H4 (cell line): ENCODE measurements around the gene TEAD1. TPM values are rescaled to one million over a fixed set of nuclear protein-coding genes. Genes with fewer than 3 reads are reported as not detected.

Experiments
- DNase-seq: peaks from one replicate; pipeline ENCODE4 v3.0.0-alpha.2; 2015; ENCODE audit warnings: low spot score
- total RNA-seq: library from RNA; depleted of rRNA; stranded (reverse); fragments of >200 nt; shearing (Covaris generic); gene quantifications from 2 replicates; pipeline ENCODE4 v1.2.3, GENCODE V29; 2014

Gene TEAD1
- total RNA-seq, 1 experiment from 2014 or later = 42.3 TPM

DNA sequence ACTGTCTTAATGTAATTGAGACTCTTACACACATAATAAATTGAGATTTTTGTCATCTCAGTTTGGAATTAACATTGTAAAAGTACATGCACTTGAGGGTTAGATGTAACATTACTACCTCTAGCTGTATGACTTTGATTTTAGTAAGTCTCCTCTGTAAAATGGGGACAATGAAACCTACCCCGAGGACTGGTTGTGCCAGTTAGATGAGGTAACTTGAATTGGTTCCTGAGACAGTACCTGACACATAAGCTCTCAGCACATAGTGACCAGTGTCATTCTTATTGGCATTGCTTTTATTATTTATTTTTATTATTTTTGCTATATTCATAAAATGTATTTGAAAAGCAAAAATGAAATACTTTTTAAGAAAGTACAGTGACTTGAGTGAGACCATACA lies 114.8 kb downstream of the TEAD1 start:
- DNase-seq = no peak

DNA sequence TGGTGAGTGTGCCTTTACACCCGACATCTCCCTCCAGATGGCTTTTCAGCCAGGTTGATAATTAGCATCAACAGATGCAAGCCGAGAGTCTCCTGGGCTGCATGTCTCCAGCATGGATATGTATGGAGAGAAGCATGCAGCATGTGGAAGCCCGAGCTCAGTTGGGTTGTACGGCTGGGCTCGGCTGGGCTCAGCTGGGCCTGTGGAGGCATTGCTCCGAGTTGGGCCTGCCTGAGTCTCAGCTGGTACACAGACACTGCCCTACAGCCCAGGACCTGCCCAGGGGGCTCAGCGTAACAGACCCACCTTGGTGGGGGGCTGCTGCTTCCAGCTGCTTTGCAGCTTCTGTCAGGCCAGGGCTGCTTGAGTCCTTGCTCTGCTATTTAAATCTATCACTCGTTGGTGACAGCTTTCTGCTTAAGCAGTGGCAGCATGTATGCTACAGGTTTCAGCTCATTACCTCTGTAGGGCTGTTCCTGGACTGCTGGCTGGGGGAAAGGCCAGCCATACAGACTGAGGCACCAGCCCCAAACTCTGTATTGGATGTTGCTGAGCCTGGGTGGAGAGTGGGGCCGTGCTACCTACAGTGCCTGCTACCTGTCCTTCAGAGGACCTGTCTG lies 115.5 kb downstream of the TEAD1 start:
- no peak for DNase-seq

DNA sequence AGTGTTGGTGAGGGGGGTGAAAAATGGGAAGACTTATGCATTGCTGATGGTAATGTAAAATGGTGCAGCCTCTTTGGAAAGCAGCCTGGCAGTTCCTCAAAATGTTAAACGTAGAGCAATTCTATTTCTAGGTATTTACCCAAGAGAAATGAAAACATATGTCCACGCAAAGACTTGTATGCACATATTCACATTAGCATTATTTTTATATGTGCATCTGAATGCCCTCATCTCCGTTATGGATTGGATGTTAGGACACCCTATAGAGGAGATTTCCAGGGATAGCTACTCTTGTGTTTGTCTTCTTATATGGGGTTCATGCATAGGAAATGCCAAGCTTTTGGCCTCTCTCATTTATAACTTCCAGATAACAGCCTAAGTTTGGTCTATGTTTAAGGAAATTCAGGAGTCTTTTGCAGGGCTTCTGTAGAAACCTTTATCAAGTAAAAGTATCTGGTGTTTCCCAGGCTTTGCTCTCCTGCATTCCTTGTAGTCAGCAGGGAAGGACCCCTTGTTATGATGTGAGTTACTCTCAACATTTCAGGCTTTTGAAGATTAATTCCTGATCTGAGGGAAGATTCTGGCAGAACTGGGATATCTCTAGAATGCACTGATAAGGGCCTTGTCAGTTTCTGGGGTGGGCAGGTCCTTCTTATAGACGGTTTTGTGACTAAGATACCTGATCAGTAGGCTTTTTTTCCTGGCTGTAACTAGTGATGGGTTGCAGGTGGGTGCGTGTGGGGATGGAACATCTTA lies 116.8 kb downstream of the TEAD1 start:
- DNase-seq = no peak

DNA sequence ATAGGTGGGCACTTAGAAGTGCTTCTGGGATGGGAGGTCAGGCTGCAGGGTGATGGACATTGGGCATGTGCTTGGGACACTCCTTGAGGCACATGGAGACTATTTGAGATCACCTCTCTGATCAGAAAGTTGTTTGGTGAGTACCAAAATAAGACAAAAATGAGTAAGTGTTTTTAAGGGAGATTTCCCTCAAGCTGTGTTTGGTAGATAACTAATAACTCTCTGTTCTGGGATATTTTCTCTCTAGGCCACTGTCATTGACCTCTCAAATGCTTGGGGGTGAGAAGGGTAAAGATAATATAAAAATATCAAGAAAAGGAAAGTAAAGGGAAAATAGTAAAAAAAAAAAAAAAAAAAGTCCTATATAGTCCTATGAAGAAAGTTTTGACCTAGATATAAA lies 117.8 kb downstream of the TEAD1 start:
- DNase-seq = no peak

DNA sequence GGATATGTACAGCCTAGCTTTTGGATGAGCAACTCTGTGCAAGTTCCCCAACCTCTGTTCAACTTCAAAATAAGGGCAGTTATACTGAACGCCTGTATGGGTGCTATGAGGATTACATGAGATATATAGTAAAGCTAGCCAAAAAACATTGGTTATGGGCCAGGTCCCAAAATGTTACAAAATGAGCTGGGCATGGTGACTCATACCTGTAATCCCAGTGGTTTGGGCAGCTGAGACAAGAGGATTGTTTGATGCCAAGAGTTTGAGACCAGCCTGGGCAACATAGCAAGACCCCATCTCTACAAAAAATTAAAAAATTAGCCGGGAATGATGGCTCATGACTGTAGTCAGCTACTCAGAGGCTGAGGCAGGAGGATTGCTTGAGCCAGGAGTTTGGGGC lies 118.4 kb downstream of the TEAD1 start:
- peak; percentile 56 for DNase-seq

DNA sequence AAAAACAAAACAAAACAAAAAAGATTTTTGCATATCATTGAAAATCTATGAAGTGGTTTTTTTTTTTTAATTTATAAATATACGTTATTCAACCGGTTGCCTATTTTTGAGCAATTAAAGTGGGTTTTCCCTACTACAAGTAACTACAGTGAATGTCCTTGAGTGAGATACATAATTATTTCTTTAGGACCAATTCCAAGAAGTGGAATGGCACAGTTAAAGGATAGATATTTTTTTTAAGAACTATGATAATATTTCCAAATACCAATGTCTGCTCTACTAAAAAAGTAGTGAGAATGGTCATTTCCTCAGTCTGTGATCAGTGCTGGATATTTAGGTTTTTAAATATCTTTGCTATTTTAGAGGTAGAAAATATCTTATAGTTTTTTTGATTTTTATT lies 118.8 kb downstream of the TEAD1 start:
- DNase-seq = no peak

DNA sequence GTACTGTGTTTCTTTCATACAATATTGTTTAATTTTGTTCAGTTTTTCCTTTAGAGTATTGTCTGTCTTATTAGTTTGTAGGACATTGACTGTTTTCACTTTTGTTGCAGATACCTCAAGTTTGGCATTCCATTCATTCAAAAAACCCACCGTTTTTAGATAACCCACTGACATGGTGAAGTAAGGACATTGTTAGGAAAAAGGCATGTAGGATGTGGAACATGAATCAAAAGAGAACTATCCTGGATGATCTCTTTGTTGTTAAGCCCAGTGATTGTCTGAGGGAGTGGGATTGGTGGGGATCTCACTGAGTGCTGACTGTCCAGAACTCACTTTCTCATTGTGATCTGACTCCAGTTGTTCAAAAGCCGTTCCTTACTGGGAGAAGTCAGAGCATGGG lies 119.3 kb downstream of the TEAD1 start:
- no peak for DNase-seq

DNA sequence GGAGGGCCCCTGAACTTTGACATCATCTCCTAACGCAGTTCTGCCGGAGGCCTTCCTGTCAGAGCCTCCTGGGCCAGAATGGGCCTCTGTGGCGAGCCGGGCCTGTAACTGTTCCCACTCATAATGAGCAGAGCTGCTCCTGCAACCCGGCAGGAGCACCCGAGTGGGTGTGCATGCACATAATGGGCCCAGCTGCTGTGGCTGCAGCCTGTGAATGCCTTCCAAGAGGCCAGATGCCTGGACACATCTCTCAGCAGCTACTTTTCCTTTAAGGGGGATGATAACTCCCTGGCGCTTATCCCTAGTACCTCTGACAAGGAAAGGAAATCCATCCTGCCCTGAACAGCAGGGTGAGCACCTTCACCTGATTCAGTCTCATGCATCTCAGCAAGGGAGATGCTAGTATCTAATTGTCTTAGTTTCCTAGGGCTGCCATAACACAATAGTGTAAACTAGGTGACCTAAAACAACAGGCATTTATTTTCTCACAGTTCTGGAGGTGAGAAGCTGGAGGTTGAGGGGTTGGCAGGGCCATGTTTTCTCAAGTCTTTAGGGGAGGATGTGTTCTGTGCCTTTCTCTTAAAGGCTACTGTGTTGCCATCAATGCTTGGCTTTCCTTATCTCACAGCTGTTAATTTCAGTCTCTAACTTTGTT lies 120.5 kb downstream of the TEAD1 start:
- no peak for DNase-seq

DNA sequence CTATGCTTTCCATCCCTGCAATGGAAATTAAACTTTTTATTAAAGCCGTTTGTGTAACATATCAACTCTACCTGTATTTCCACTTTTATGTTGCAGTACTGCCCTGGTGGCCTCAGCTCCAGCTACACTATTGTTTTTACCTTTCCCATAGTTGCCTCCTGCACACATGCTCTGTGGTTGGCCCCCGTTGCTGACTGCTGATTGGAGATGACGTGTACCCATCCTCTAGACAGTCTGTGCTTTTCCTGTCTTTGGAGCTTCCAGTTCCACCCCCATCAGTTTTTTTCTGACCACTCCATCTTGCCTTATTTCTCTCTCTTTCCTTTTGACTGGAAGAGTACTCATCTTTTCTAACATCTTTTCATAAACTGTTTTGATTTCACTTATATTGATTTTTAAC lies 123.8 kb downstream of the TEAD1 start:
- DNase-seq = peak; percentile 44

DNA sequence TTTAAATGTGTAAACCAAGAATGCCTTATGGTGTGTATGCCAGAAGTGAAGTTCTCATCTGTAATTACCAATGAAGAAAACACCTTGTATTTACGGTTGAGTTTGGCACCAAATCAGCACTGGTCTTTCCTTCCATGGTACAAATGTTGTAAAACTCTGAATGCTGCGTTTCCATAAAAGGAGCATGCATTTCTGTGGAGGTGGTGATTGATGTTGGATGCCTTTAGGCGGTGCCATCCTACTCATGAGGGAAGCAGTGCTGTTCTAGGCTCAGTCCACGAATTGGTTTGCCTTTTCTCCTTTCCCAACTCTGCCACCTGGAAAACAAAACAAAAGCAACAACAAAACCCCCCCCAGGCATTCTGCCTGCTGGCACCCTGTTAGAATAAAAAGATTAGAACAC lies 124.4 kb downstream of the TEAD1 start:
- peak; percentile 82 for DNase-seq

DNA sequence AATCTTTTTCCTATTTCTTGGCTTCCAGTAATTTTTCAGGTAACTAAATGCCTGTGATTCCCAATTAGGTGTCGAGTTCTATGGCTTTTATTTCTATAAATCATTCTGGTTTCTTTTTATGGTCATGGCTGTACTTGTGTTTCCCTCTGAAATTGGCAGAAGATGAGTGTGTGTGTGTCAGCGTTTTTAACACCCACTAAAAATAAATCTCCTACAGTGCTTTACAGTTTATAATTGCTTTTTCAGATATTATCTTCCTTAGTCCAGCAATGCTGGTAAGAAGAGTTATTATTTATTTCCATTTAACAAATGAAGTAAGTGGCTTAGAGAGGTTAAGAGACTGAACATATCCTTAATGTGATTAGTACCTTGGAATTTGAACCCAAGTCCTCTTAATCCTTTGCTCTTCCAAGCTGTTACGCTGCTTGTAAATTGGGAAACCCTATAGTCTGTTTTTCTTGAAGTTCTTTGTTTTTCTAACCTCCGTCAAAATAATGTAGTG lies 125.2 kb downstream of the TEAD1 start:
- no peak for DNase-seq

DNA sequence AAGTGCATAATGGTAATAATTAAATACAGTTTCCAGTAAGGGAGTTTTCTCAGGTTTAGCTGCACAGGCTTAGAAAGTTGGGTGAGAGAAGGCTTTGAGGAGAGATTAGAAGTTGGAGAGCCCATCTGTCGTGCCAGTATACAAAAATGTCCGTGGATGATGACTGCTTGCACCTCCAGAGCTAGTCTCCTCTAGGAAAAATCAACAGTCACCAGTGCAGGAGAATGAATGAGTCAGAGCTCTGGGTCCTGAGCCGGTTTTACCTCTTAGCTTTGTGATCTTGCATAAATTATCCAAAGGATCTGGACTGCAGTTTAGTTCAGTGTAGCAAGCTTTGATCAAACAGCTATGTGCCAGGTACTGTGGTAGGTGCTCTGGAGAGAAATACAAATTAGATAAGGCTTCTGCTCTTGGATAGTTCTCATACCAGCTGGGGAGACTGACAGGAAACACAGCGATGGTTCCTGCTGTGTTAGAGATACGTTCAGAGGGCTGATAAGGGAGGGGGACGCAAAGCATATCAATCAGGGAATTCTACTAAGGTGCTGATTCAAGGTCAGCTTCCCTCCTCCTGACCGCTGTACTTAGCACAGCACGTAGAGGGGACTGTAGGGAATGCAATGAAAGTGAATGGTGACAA lies 125.9 kb downstream of the TEAD1 start:
- peak; percentile 78 for DNase-seq

DNA sequence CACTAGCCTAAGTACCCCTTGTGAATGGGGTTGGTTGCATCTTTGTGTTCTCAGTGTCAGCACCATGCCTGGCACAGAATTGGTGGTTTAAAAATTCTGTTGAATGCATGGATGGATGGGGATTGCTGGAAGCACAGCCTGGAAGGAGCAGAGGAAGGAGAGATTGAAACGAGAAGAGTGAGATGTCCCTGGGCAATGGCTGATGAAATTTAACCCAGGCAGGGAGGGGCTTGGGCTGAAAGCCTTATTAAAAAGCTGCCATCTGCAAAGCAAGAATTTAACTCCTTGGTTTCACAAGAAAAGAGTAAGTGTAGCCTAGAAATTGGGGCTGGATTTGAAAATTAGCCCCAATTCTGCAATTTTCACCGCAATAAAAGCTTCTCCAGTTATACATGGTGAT lies 126.7 kb downstream of the TEAD1 start:
- DNase-seq = no peak

DNA sequence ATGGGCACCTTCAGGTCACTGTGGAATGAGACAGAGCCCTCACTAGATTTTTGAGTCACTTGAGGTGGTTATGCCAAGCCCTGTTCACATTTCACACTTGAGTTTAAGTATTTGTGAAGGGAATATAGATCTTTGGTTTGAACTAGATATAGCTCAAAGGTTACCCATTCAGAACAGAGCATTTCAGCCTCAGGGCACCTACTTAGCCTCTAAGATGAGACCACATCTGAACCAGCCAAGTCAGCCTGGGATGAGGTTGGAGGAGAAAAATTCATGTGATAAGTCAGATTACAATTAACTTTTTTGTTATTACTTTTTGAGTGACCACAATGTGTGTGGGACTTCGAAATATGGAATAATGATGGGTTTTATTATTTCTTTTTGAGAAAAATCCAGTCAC lies 127.8 kb downstream of the TEAD1 start:
- DNase-seq = no peak

DNA sequence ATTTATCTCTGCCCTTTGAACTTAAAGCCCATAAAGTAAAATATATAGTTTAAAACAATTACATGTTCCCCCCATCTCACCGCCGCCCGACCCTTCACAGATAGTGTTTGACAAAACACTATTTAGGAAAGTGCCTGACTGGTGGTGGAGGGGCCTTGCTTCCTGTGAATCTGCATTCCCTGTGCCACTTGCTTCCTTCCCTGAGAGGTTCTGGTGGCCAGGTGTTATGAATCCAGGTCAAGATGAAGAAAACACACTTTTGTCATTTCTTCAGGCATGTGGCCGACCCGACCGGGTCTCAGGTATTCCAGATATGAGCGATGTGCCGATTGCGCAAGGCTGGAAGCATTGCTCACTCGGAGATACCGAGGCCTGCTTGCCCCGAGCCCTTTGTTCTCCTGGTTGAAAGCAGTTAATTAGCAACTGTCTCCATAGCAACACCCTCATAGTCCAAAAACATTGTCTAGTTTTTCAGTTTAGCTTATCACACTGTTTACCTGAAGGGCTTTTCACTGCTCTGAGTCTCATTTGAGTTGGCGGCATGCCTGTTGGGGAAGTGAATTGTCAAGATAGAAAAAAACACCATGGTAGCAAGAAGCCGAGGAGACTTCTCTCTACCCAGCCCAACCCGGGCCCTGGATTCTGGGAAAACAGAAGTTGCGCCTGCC lies 128.3 kb downstream of the TEAD1 start:
- DNase-seq = peak; percentile 96

DNA sequence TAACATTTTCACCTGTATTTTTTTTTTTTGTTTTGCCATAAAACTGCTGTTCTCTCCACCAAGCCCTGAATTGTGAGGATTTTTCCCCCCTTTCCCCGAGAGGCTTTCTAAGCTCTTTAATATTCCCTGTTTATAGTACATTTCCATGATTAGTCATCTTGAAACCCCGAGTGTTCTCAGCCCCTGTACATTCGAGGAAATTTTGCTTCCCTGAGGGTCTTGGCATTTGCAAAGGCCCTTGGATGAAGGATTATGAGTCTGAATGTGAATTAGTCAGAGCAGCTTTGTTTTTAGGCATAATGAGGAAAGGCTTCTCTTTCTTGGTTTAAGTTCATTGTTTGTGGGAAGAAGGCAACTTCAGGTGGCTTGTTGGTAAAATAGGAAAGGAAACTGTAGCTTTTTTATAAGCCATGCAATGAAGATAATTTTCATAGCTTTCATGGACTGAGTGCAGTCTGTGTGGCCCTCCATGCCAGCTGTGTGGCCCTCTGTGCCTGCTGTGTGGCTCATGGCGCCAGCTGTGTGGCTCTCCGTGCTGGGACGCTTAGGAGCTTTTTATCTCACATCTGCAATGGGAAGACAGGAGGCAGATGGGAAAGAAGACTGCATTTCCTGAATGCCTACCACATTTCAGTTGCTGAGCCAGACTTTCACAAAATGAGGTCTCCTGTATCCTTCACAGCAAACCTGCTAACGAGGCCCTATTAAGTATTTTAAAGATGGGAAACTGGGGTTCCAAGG lies 129.0 kb downstream of the TEAD1 start:
- DNase-seq = no peak

DNA sequence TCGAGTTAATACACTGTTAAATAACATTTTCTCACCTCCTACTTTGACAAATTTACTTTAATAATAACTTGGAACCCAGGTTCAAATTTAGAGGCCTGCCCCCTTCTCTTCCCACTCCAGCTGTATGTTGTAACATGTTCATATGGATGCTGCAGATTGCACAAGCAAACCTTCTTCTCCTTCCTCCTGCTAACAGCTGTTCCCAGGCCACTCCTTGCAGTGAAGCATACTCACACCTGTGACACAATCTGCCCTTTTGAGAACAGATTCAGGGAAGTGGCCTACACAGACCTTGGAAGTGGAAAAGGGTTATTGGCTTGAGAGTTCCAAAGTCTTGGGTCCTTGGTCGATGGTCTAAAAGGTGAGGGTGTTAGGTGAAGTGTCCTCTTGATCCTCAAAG lies 131.9 kb downstream of the TEAD1 start:
- no peak for DNase-seq

DNA sequence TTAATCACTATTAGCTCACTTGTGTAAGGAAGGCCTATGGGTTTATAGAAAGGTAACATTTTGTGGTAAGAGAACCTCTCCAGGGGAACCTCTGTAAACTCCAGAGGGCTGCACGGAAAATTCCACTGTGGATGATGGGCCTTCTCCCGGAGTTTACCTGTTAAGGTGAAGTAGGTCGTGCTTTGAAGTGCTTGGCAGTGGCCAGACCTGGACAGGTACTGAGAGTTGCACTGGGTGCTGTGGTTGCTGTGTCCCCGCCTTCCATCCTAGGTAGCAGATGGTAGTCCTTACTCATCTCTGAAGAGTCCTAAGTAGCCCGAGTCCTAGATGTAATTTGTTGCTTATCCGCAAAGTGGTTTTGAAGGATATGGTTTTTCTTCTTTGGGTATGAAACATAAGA lies 133.4 kb downstream of the TEAD1 start:
- no peak for DNase-seq

DNA sequence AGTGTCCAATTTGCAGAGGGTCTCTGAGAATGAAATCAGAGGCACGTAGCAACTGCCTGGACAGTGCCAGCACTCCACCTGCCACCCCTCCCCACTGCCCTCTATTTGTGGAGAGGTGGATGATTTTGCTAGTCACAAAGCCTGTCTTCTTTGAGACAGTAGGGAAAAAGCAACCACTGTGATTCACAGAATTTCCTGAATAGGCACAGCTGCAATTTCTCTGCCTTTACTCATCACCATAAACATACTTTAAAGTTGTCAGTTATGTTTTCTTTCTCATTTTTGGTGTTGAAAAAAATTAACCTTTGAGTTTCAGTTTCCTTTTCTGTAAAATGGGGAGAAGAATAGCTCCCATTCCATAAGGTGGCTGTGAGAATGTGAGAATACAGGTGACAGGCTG lies 134.3 kb downstream of the TEAD1 start:
- DNase-seq = no peak

DNA sequence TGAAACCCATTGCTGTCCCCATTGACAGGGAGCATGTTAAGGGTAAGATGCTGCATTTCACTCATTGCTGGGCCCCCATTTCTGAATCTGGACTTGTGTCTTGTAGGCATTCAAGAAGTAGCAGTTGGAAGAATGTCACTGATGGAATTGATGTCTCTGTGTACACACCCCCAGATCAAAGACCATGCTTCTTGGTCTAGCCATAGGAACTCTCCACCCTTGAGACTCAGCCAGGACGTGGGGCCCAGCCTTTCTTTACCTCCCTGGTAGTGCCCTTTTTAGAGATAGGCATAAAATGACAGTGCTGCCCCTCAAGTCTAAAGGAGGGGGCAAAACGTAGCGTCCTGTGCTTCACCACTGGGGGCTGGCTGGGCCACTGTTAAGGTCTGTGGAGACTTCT lies 135.1 kb downstream of the TEAD1 start:
- DNase-seq = no peak

DNA sequence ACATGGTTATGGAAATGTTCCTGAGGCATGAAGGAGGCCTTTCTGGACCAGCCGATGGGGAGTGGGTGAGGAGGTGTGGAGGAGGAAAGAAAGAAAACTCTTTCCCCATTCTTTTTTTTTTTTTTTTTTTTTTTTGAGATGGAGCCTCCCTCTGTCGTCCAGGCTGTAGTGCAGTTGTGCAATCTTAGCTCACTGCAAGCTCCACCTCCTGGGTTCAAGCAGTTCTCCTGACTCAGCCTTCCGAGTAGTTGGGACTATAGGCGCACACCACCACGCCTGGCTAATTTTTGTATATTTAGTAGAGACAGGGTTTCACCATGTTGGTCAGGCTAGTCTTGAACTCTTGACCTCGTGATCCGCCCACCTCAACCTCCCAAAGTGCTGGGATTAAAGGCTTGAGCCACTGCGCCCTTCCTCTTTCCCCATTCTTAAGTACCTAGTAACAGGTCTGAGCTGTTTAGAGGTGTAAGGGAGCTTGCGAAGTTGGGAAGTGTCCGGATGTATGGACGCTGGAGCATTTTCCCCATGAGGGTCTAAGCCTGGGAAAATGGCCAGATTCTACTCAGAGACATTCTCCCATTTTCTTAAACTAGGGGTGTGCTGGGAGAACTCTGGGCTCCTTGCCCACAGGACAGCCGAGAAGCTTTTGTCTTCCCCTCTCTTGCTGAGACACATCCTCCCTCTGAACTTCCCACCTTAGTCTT lies 135.8 kb downstream of the TEAD1 start:
- peak; percentile 64 for DNase-seq
